PC-3 (cell line): Measurements from ENCODE around the gene INVS.

Experiments
- CTCF ChIP-seq: fragments of 300-600 bp; sonication (generic); conservative IDR thresholded peaks from 2 replicates; pipeline ENCODE4 v1.5.1; 2017; ENCODE audit warnings: antibody characterized with exemption, low read depth, mild to moderate bottlenecking, low read length
- EZH2 ChIP-seq: fragments of 300-600 bp; sonication (generic); IDR thresholded peaks from one replicate; pipeline ENCODE4 v1.6.1; 2017; ENCODE audit warnings: antibody characterized with exemption, mild to moderate bottlenecking, low read length; ENCODE audit not compliant: unreplicated experiment
- EZH2phosphoT487 ChIP-seq: fragments of 300-600 bp; sonication (generic); IDR thresholded peaks from 2 replicates; pipeline ENCODE4 v1.6.1; 2018; ENCODE audit warnings: mild to moderate bottlenecking, antibody characterized with exemption, low read length, borderline replicate concordance

- no peak for TF ChIP-seq CTCF
- TF ChIP-seq EZH2 = no peak
- TF ChIP-seq EZH2phosphoT487 = no peak
Observed at GRCh38 chr9:100131216-100131615, 32.2 kb downstream of the INVS start.
